Stimulated activated CD8-positive, alpha-beta memory T cell treated with anti-CD3 and anti-CD28 coated beads, Interleukin-7, amount 100 ng/mL, for 48 hours (primary cell): ENCODE measurements around the gene ZNF169.
"Not testable (repeated sequence)": the region's sequence is repeated elsewhere in the genome, so short reads cannot be mapped to it uniquely, and the experiment has no call there.

Experiments used
- DNase-seq, 2 donors: peaks; one replicate each; pipeline ENCODE4 v3.0.0-alpha.2; 2020; ENCODE audit warnings: low read depth in 1 of 2; ENCODE audit errors: extremely low read depth in 1 of 2

ZNF169 gene

GRCh38 chr9:94286116-94286515 lies 27.0 kb downstream of the ZNF169 start:
- DNase-seq, result no peak

- DNase-seq, result no peak
Observed at GRCh38 chr9:94287877-94288513, 28.9 kb downstream of the ZNF169 start.

- no peak for DNase-seq
Observed at GRCh38 chr9:94289691-94290090, 30.6 kb downstream of the ZNF169 start.

GRCh38 chr9:94298949-94299599 lies 40.0 kb downstream of the ZNF169 start:
- no peak for DNase-seq

- DNase-seq, result no peak
Observed at GRCh38 chr9:94300470-94301301, 41.6 kb downstream of the ZNF169 start.

GRCh38 chr9:94301583-94301982 lies 42.5 kb downstream of the ZNF169 start:
- DNase-seq, result no peak

- no peak for DNase-seq
Observed at GRCh38 chr9:94302426-94302825, 43.3 kb downstream of the ZNF169 start.

DNA sequence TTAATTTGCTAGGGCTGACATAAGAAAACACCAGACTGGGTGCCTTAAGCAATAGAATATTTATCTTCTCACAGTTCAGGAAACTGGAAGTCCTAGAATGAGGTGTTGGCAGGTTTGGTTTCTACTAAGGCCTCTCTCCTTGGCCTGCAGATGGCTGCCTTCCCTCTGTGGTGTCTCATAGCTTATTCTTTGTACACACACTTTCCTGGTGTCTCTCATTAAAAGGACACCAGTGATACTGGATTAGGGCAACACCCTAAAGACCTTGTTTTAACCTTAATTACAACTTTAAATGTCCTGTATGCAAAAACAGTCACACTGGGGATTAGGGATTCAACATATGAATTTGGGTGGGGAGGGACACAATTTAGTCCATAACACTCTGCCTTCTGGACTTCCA lies 44.2 kb downstream of the ZNF169 start:
- DNase-seq, result no peak

- DNase-seq, result not testable (repeated sequence)
Observed at GRCh38 chr9:94315034-94315984, 56.2 kb downstream of the ZNF169 start.

GRCh38 chr9:94316236-94316635 lies 57.1 kb downstream of the ZNF169 start:
- not testable (repeated sequence) for DNase-seq

DNA sequence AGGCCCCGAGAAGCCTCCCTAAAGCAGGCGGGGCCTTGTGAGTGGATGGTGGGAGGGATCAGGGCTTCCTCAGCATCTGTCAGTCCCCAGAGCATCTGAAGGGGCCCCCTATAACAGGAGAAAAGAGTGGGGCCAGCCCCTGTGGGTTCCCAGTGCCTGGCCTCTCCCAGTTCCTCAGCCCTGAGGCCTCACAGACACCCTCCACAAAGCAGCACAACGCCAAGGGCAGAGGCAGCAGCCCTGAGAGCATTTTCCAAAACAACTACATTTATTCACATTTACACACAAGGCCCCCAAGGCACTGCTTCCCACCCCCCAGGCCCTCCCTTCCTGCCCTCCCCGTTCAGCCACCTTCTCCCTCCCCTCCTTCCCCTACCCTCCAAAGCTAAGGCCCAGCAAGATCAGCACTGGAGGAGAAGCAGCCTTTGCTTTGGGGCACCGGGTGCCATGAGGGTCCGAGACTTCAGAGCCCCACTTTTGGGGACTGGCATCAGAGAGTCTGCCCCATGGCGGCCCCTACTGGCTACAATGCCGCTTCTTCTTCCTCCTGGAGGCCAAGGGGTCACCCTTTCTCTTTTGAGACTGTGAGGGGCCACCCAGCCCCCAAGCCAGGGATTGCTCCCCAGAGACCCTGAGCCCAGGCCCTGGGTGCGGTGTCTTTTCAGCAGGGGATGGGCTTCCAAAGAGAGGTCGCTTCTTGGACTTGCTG lies 59.0 kb downstream of the ZNF169 start:
- not testable (repeated sequence) for DNase-seq

GRCh38 chr9:94322342-94322940 lies 63.3 kb downstream of the ZNF169 start:
- DNase-seq, result not testable (repeated sequence)

- DNase-seq, result not testable (repeated sequence)
Observed at GRCh38 chr9:94323153-94323798, 64.2 kb downstream of the ZNF169 start.

- DNase-seq, result not testable (repeated sequence)
Observed at GRCh38 chr9:94325583-94325982, 66.5 kb downstream of the ZNF169 start.

DNA sequence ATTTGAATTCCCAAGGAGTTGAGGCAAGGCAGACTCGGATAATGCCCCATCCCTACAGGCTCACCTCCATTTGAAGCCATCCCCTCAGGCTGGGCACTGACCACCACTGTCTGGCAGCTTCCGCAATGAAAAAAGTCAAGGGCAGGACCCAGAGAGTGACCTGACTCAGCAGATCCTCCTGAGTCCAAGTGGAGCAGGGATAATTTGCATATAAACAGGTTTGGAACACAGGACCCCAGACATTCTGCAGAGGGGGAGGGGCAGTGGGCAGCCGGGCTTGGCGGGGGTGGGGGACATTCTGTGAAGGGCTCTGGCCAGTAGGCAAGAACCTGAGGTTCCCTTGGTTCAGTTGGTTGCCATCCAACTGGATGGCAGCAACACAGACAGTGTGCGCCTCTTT lies 69.4 kb downstream of the ZNF169 start, which contains the start of gene NUTM2F:
TSS of gene NUTM2F (minus strand) at position 101 of the 400 bp plus-strand sequence. CDS start at position 80, 21 bp downstream.
- not testable (repeated sequence) for DNase-seq

DNA sequence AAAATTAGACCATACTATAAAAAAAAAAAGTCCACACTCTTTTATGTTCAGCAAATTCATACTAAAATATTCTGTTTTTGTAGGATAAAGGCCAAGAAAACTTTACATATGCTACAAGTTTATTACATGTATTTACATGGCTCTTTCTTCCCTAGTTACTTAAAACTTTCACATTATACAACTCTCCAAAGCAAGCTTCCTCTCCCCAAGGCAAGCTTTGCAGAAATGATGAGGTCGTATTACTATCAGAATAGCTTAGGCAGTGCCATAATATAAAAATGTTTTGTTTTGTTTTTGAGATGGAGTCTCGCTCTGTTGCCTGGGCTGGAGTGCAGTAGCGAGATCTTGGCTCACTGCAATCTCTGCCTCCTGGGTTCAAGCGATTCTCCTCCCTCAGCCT lies 77.3 kb downstream of the ZNF169 start:
- not testable (repeated sequence) for DNase-seq

DNA sequence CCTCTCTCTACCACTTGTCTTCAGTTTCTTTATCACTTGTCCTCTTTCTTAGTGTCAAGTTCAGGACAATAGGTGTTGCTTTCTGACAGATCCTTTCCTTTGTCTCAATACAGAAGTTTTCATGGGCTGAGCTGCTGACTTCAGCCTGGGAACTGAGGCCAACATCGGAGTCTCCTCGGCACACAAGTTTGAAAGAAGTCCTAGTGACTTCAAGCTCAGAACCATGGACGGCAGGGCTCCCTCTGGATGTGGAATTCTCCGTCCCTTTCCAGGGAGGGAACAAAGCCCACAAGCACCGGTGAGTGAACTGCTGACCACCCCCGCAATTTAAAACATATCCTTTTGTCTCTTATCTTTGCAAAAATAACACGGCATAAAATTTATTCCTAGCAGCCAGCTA lies 79.6 kb downstream of the ZNF169 start:
- DNase-seq, result not testable (repeated sequence)

GRCh38 chr9:94339657-94340056 lies 80.6 kb downstream of the ZNF169 start:
- DNase-seq, result not testable (repeated sequence)

DNA sequence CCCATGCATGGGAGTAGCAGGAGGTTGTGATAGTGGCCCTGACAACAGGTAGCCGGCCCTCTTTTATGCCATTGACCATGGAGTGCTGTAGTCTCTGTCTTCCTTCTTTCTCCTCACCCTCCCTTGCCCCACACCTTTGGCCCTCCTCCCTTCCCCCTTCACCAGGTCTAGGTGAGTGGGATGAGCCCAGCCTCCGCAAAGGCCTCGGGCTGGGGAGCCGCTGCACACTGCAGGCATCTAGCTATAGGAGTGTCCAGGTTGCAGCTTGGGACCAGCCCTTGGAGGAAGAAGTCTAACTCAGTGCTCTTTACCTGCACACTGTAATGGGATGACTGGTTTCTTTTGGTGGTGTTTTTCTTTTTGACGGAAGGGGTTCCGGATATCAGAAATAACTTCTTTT lies 81.7 kb downstream of the ZNF169 start:
- not testable (repeated sequence) for DNase-seq
